ENCODE measurements around the gene ERGIC2. TPM values are rescaled to one million over a fixed set of nuclear protein-coding genes. Genes with fewer than 3 reads are reported as not detected.
"Not testable (repeated sequence)": the region's sequence is repeated elsewhere in the genome, so short reads cannot be mapped to it uniquely, and the experiment has no call there.

Gene ERGIC2
- total RNA-seq, 4 donors from 2014 or later: 16.4 to 91.3 (median 48.7) TPM

DNA sequence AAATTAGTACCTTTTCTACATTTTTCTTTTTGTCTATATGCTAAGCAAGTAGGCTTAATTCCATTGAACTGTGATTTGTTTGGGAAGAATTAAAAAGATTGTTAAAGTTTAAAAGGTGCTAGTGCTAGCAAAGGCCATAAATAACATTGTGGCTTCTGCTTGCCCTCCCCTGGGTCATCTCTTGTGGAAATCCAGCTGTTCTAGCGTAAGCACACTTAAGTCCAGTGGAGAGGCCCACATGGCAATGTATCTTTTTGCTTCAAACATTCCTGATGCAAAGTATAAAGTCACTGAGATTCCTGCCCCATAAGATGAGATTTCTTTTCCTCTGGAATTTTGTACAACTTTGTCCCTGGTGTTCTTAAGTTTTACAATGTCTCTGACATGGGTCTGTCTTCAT is 14.4 kb upstream of the ERGIC2 start:
- Histone ChIP-seq H3K27me3 (no peaks in the 10 kb centered on the region), H3K27ac (no peak overlapping the region), H3K36me3 (no peaks in the 10 kb centered on the region), H3K9me3 (no peaks in the 10 kb centered on the region), H3K4me3 (no peak overlapping the region), H3K4me1 (no peaks in the 10 kb centered on the region)
- no peak for DNase-seq
- TF ChIP-seq, protein P1, sequence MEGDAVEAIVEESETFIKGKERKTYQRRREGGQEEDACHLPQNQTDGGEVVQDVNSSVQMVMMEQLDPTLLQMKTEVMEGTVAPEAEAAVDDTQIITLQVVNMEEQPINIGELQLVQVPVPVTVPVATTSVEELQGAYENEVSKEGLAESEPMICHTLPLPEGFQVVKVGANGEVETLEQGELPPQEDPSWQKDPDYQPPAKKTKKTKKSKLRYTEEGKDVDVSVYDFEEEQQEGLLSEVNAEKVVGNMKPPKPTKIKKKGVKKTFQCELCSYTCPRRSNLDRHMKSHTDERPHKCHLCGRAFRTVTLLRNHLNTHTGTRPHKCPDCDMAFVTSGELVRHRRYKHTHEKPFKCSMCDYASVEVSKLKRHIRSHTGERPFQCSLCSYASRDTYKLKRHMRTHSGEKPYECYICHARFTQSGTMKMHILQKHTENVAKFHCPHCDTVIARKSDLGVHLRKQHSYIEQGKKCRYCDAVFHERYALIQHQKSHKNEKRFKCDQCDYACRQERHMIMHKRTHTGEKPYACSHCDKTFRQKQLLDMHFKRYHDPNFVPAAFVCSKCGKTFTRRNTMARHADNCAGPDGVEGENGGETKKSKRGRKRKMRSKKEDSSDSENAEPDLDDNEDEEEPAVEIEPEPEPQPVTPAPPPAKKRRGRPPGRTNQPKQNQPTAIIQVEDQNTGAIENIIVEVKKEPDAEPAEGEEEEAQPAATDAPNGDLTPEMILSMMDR (IDR thresholded peaks at IDR 0.05): no peak
- no peak for TF ChIP-seq POLR2A (IDR thresholded peaks at IDR 0.05)
- intact Hi-C loops (cut with DNase I; ENCODE audit: low total_unique reads): no loop called here

DNA sequence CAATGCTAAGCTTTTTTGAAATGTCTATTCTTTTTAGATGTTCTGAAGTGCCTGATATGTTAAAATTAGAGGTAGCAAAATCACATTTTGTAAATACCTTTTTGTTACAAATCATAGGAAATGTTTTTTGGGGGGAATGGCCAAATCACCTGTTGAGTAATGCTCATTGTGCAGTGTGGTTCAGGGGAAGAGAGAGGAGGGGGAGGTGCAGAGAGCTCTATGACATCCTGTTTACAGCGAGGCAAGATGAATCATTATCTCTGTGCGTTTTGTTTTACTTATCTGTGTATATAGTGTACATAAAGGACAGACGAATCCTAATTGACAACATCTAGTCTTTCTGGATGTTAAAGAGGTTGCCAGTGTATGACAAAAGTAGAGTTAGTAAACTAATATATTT is 9.4 kb upstream of the ERGIC2 start:
- H3K4me1 ChIP-seq; intact Hi-C loops (cut with DNase I; ENCODE audit: low total_unique reads); DNase-seq; H3K27ac ChIP-seq; H3K4me3 ChIP-seq; H3K9me3 ChIP-seq; H3K36me3 ChIP-seq; H3K27me3 ChIP-seq: not testable (repeated sequence)

DNA sequence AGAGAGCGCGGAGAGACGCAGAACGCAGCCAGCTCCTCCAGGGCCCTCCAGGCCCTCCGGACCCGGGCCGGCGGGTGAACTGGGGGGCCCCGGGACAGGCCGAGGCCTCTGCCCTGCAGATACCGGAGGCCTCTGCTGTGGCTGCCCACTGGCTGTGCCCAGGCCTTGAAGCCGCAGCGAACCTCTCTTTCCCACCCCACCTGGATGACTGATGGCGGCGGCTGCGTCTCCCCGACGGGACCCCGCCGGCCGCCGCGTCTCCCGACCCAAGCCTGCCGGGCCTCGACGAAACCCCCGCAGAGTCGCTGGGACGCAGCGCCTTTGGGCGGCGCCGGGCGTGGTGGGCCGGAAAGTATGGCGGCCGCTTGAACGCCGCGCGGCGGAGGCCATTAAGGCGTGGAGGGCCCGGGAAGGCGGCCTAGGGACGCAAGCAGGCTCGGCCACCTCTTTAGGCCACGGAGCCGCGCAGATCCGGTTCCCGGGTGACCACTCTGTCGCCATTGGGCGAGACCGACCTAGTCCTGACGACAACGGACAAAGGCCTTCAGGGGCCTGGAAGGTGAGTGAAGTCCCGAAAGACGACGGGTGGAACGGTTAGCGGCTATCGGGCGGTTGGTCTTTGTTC is 8.4 kb upstream of the ERGIC2 start:
- H3K9me3 ChIP-seq: no peaks in the 10 kb centered on the region
- no peak overlapping the region for H3K4me3 ChIP-seq
- H3K36me3 ChIP-seq: no peaks in the 10 kb centered on the region
- TF ChIP-seq, protein P1 (IDR thresholded peaks at IDR 0.05): no peak
- TF ChIP-seq POLR2A (IDR thresholded peaks at IDR 0.05): no peak
- no peak for DNase-seq
- H3K27ac ChIP-seq: no peak overlapping the region
- no peaks in the 10 kb centered on the region for H3K27me3 ChIP-seq
- intact Hi-C loops (cut with DNase I; ENCODE audit: low total_unique reads): no loop called here
- no peaks in the 10 kb centered on the region for H3K4me1 ChIP-seq

DNA sequence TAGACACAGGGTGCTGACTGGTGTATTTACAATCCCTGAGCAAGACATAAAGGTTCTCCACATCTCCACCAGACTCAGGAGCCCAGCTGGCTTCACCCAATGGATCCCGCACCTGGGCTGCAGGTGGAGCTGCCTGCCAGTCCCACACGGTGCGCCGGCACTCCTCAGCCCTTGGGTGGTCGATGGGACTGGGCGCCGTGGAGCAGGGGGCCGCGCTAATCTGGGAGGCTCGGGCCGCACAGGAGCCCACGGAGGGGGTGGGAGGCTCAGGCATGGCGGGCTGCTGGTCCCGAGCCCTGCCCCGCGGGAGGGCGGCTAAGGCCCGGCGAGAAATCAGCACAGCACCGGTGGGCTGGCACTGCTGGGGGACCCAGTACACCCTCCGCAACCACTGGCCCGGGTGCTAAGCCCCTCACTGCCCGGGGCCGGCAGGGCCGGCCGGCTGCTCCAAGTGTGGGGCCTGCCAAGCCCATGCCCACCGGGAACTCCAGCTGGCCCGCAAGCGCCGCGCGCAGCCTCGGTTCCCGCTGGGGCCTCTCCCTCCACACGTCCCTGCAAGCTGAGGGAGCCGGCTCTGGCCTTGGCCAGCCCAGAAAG is 5.2 kb upstream of the ERGIC2 start:
- intact Hi-C loops (cut with DNase I; ENCODE audit: low total_unique reads); H3K27ac ChIP-seq; H3K4me3 ChIP-seq; H3K27me3 ChIP-seq; DNase-seq; H3K36me3 ChIP-seq; H3K4me1 ChIP-seq; H3K9me3 ChIP-seq: not testable (repeated sequence)

DNA sequence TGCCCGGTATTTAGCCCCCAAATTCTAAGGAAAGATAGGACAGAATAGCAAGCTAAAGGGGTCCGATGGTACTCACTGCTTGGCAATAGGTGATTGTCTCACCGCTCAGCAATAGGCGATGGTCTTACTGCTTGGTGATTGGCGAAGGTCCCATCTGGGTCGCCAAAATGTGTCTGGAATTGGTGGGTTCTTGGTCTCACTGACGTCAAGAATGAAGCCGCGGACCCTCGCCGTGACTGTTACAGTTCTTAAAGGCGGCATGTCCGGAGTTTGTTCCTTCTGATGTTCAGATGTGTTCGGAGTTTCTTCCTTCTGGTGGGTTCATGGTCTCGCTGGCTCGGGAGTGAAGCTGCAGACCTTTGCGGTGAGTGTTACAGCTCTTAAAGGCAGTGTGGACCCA is 4.2 kb upstream of the ERGIC2 start:
- H3K4me3 ChIP-seq; H3K4me1 ChIP-seq; H3K9me3 ChIP-seq; H3K27me3 ChIP-seq; H3K36me3 ChIP-seq; H3K27ac ChIP-seq; DNase-seq; intact Hi-C loops (cut with DNase I; ENCODE audit: low total_unique reads): not testable (repeated sequence)

DNA sequence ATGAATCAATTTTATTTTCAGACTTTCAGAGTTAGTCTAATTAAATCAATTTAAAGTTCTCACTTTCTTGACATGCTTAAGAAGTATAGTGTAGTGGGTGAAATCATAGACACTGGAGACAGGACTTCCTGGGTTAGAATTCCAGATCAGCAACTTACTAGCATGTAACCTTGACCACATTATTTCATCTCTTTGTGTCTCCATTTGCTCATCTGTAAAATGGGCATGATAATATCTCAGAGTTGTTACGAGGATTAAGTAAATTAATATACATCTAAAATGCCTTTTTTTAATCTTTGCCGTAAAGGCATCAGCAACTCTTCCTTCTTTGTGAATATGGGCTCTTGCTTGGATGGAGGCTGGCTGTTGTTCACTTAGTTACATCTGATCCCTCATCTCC is 1.3 kb upstream of the ERGIC2 start:
- H3K27ac ChIP-seq: no peak overlapping the region
- no peaks in the 10 kb centered on the region for H3K27me3 ChIP-seq
- no peak overlapping the region for H3K4me3 ChIP-seq
- no peaks in the 10 kb centered on the region for H3K9me3 ChIP-seq
- no peaks in the 10 kb centered on the region for H3K4me1 ChIP-seq
- no peaks in the 10 kb centered on the region for H3K36me3 ChIP-seq
- intact Hi-C loops (cut with DNase I; ENCODE audit: low total_unique reads): no loop called here
- TF ChIP-seq POLR2A (IDR thresholded peaks at IDR 0.05): no peak
- TF ChIP-seq, protein P1 (IDR thresholded peaks at IDR 0.05): no peak
- no peak for DNase-seq

DNA sequence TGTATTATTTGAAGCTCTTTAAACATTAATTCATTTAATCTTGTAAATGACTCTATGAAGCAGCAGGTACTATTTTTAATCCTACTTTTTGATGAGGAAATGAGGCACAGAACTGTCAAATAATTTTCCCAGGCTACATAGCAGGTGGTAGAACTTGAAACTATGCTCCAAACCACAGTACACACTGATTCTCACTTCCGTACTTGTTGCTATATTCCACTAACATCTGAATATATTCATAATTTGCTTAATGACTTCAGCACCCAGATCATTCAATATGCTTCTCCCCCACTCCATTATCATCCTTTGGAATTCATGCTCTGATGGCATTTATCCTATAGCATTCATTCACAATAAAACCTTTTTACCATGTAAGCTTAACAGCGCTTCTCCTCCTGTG is 4.9 kb downstream of the ERGIC2 start:
- no peaks in the 10 kb centered on the region for H3K27me3 ChIP-seq
- DNase-seq: no peak
- H3K9me3 ChIP-seq: no peaks in the 10 kb centered on the region
- H3K4me3 ChIP-seq: no peak overlapping the region
- TF ChIP-seq, protein P1 (IDR thresholded peaks at IDR 0.05): no peak
- no peak for TF ChIP-seq POLR2A (IDR thresholded peaks at IDR 0.05)
- no peaks in the 10 kb centered on the region for H3K4me1 ChIP-seq
- intact Hi-C loops (cut with DNase I; ENCODE audit: low total_unique reads): no loop called here
- no peak overlapping the region for H3K27ac ChIP-seq
- H3K36me3 ChIP-seq: no peaks in the 10 kb centered on the region

Data from uterus (tissue), 4 donors.